GM18499 (cell line): Measurements from ENCODE around the gene VIL1.

ENCODE experiments used
- ATAC-seq: cut with Tn5 transposase; IDR thresholded peaks from one replicate; pipeline ENCODE4 v1.9.1; 2021; ENCODE audit warnings: moderate number of reproducible peaks; ENCODE audit not compliant: insufficient read depth, unreplicated experiment

Gene VIL1

GRCh38 chr2:218394298-218395089 is 24.4 kb upstream of the VIL1 start:
- no peak for ATAC-seq

- no peak for ATAC-seq
Measured at GRCh38 chr2:218395090-218395444, 23.9 kb upstream of the VIL1 start.

DNA sequence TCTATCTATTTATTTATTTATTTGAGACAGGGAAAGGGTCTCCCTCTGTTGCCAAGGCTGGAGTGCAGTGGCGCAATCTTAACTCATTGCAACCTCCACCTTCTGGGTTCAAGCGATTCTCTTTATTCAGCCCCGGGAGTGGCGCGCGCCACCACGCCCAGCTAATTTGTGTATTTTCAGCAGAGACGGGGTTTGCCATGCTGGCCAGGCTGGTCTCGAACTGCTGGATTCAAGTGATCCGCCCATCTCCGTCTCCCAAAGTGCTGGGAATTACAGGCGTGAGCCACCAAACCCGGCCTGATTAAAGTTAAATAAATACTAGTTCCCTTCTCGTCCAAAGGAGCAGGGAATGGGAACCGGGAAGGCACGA is 23.5 kb upstream of the VIL1 start:
- ATAC-seq = no peak

- ATAC-seq = peak; percentile 29
Measured at GRCh38 chr2:218395826-218396687, 22.9 kb upstream of the VIL1 start.

DNA sequence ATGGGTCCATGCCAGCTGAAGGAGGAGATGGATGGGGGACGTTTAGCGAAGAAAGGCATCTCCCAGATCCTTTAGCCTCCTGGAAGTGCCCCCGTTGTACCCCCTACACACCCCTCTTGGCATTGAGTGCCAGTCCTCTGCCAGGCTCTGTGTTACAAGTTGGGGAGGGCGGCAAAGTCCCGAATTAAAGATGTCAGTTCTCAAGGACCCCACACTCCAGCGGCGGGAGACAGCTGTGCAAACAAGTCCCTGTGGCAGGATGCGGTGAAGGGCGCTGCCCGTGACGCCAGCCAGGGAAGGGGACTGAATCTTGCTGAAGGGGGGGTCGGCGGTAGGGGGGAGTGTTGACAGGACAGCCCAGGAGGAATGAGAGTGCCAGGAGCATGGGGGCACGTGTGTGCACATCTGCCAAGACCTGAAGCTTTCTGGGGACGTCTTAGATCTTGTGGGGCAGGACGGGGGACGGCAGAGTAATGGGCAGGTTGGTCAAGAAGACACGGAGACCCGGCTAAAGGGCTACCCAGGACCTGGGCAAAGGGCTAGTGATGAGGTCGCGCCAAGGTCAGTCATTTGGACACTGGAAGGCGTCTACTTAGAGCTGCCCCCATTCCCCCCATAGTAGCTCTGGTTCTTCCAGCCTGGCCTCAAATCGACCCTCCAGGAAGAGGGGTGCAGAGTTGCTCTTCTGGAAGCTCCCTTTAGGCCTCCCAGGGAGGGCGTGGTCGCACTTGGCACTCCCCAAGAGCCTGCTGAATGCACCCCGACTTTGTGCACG is 22.0 kb upstream of the VIL1 start:
- ATAC-seq = no peak

- no peak for ATAC-seq
Measured at GRCh38 chr2:218397463-218397819, 21.5 kb upstream of the VIL1 start.

DNA sequence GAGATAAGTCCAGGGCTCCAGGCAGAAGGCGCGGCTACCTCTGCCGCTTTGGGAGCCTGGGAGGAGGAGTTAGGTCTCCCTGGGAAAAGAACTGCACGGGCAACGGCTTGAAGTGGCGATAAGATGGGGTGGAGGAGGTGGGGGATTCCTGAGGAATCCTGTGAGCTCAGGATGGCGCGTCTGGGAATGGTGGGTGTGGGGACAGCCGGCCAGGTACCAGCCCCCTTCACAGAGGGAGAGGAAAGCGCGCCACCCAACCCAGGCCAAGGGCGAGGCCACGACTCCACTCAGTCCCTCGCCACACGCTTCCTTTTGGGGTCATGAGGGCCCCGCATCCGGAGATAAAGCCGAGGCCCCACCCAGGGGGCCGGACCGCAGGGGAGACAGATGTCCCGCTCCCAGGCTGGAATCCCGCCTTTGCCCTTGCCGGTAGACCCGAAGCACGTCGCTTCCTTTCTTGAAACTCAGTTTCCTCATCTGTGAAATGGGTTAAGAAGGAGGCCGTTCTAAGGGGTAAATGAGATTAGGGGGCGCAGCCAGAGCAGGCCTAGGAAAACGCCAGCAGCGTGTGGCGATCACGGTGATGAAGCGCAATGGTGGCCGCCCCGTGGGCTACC is 21.0 kb upstream of the VIL1 start:
- no peak for ATAC-seq

GRCh38 chr2:218398437-218399390 is 20.2 kb upstream of the VIL1 start:
- ATAC-seq = no peak

DNA sequence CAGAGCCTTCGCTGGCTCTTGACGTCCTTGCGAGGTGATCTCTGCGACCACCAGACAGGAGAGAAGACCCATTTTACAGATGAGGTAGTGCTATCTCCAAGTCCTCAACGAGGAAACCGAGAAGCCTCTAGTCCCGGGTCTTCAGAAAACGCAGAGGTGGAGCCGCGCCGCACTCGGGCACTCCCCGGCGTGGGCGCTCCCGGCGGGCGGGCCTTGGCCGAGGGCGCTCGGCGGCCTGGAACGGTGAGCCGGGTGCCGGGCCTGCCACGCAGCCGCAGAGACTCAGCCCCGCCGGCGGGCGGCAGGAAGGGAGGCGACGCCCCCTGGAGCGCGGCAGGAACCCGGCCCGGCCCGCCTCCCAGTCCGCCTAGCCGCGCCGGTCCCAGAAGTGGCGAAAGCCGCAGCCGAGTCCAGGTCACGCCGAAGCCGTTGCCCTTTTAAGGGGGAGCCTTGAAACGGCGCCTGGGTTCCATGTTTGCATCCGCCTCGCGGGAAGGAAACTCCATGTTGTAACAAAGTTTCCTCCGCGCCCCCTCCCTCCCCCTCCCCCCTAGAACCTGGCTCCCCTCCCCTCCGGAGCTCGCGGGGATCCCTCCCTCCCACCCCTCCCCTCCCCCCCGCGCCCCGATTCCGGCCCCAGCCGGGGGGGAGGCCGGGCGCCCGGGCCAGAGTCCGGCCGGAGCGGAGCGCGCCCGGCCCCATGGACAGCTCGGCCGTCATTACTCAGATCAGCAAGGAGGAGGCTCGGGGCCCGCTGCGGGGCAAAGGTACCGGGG is 19.3 kb upstream of the VIL1 start, which contains the start of gene CTDSP1:
Gene CTDSP1, plus strand, starts transcription at position 478 of the 776 bp plus-strand sequence. Its CDS starts 223 bp downstream, at position 701.
- no peak for ATAC-seq

GRCh38 chr2:218400167-218400929 is 18.6 kb upstream of the VIL1 start:
- no peak for ATAC-seq

DNA sequence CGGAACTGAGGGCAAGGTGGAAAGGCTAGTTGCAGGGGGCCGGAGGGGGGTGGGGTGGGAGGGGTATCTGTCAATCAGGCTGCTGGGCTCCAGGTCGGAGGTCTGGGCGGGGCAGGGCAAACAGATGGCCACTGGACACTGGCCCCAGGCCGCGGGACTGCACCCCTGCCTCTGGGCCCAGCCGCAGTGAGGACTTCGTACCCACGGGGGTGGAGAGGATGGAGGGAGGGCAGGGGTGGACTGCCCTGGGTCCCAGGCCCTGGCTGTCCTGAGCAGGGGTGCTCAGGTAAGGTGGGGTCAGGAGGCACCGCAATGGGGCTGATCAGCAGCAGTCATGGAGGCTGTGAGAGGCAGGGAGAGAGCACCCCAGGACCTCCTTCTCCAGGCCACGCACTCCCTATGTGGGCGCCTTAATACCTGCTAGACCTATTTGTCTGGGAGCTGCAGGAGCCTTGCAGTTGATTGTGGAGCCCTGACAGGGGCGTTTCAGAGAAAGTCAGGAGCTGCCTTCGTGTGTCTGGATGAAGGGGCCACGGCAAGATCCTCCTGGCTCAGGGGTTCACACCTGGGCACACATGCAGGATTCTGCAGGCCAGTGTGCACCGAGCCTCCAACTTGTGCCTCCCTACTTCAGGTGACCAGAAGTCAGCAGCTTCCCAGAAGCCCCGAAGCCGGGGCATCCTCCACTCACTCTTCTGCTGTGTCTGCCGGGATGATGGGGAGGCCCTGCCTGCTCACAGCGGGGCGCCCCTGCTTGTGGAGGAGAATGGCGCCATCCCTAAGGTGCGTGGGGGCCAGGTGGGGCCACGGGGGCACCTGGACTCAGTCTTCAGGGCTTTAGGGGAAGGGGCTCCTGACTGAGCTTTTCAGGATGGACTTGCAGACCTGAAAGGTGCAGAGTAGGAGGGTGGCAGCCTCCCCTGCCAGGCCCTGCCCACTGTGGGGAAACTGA is 17.7 kb upstream of the VIL1 start:
- no peak for ATAC-seq

- ATAC-seq = no peak
Measured at GRCh38 chr2:218401890-218402289, 17.0 kb upstream of the VIL1 start.

- ATAC-seq = no peak
Measured at GRCh38 chr2:218402491-218402901, 16.4 kb upstream of the VIL1 start.

DNA sequence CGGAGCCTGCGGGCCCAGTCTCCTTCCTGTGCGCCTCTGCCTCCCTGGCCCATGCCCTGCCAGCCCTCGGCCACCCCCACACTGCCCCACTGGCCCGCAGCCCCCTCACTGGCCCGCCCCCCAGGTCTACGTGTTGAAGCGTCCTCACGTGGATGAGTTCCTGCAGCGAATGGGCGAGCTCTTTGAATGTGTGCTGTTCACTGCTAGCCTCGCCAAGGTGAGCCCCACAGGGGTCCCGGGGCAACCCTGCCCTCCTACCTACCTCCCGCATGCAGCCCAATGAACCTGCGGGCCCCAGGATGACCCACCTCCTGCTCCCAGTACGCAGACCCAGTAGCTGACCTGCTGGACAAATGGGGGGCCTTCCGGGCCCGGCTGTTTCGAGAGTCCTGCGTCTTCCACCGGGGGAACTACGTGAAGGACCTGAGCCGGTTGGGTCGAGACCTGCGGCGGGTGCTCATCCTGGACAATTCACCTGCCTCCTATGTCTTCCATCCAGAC is 16.0 kb upstream of the VIL1 start:
- ATAC-seq = no peak

DNA sequence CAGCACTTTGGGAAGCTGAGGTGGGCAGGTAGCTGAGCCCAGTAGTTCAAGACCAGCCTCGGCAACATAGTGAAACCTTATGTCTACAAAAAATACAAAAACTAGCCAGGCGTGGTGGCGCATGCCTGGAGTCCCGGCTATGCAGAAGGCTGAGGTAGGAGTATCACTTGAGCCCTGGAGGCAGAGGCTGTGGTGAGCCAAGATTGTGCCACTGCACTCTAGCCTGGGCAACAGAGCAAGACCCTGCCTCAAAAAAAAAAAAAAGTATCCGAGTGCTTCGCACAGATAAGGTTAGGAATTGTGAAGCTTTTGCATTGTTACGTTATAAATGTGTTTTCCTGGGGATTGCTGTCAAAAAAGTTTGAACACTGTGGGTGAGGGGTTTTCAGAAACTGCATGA is 15.1 kb upstream of the VIL1 start:
- ATAC-seq = no peak

- no peak for ATAC-seq
Measured at GRCh38 chr2:218404351-218405085, 14.4 kb upstream of the VIL1 start.
